GM19240 (cell line): ENCODE measurements around the gene SKAP1.
"Not testable (repeated sequence)": the region's sequence is repeated elsewhere in the genome, so short reads cannot be mapped to it uniquely, and the experiment has no call there.

ENCODE experiments used
- DNase-seq: peaks from one replicate; pipeline ENCODE4 v3.0.0; 2011; ENCODE audit warnings: low spot score; ENCODE audit not compliant: insufficient read length

SKAP1 gene

DNA sequence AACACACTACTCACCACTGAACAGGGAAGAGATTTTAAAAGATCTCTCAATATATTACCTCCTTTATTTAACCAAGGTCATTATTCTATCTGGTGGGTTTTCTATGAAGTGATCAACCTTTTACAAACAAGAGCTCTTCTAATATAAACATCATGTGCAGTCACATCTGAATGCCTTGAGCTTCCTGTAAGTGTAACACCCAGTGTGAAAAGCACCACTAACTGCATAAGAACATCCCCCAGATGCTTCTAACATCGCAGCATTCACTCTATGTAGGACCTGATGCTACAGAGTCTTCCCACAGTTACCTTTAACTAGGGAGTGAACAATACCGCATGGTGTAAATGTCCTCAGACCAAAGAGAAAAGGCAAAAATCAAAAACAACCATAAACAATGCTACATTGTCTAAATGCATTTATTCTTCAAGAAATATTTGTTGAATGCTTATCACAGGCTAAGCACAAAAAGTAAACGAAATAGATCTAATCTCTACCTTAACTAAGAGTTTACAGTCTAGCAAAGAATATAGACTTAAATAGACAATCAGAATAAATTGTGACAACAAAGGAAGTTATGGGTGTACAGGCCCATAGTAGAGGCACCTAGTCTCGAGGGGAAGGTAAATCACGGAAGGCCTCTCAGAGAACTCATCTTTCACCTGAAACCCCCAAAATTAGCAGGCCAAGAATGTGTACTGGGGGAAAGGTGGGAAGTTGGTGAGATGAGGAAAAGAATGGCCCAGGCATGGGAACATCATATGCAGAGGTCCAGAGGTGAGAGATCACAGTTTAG, 16.2 kb downstream of the SKAP1 start:
- no peak for DNase-seq

DNA sequence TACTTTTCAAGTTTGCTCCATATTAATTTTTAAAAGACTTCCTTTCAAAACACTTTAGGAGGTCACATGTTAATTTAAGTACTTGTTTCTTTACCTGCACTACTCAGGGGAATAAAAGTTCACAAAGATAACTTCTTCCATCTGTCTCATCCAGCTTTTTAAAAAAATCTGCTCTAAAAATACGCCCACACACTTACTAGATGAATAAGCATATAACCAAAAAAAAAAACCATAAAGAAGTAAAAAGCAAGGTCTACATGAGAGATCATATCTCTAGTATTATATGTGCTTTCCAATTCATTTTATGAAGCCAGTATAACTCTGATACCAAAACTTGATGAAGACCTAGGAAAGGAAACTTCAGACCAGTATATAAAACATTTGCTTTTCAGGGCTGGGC, 17.2 kb downstream of the SKAP1 start:
- DNase-seq = no peak

DNA sequence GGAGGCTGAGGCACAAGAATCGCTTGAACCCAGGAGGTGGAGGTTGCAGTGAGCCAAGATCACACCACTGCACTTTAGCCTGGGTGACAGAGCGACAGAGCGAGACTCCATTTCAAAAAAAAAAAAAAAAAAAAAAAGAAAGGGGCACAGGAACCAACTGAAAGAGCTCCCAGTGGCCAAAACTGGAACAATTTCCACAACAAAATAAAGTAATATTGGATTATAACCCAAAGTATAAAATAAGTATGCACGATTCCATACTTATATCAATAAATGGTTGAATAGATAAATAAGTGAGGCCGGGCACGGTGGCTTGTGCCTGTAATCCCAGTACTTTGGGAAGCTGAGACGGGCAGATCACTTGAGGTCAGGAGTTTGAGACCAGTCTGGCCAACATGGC, 19.2 kb downstream of the SKAP1 start:
- DNase-seq = not testable (repeated sequence)

DNA sequence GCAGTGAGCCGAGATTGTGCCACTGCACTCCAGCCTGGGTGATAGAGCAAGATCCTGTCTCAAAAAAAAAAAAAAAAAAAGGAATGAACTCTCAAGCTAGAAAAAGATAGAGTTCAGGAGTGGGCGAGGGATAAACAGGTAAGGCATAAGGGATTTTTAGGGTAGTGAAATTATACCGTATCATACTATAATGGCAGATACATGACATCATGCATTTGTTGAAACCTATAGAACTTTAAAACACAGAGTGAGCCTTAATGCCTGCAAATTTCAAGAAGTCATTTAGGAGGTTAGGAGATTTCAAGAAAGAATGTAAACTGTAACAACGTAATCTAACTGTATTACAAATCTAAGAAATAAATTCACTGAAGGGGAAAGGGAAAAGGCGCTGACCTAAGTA, 20.4 kb downstream of the SKAP1 start:
- no peak for DNase-seq

DNA sequence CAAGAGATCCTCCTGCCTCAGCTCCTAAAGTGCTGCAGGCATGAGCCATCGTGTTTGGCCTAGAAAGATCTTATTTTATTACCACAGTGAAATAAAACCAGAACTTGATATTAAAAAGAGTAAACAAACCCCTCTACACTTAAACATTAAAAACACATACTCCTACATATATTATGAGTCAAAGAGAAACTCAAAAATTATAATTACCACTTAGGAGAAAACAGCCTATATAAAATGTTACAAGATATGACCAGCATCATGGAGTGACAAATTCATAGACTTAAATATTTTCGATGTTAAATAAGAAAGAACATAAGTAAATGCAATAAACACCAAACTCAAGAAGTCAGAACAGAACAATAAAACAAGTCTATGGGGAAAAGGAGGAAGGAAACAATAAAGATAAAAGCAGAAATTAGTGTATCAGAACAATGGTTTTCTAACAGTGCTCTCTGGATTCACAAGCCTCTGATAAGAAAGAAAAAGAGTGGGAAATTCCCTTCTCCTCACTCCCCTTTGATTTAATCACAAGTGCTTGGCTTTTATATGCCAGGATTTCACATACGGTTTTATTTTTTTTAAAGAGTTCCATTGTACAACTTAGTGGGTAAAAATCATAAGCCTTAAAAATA, 23.0 kb downstream of the SKAP1 start:
- DNase-seq = no peak

DNA sequence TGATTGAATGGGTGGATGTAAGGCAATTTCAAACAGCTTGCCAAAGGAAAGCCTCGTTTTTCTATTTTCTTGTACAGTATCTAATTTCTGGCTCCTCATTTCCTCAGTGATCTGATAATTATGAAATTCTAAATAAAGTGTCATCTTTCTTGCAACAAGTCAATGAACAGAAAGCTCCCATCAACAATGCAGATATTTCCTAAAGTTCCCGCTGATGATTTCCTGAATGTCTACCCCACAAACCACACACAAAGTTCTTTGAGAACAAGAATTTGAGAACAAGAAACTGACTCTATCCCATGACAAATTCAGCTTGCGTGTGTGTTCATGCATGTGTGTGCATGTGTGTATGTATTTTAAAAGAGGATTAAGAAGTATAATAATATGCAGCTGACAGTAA, 35.2 kb downstream of the SKAP1 start:
- DNase-seq = no peak

DNA sequence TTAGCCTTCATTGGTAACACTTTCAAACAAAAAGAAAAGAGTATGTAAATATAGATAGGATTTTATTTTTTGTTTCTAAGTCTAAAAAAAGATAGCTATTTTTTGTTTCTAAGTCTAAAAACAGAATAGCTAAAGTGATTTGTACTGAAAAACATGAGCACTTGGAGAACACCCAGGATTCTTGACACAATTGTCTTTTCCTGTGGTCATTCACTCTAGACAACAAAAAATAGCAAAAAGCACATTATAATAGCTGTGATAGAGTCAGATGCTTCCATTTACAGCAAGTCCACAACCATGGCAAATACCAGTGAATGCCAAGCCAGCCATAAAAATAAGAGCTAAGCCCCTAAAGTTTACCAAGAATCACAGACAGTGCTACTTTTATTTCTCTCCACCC, 36.7 kb downstream of the SKAP1 start:
- DNase-seq = no peak

DNA sequence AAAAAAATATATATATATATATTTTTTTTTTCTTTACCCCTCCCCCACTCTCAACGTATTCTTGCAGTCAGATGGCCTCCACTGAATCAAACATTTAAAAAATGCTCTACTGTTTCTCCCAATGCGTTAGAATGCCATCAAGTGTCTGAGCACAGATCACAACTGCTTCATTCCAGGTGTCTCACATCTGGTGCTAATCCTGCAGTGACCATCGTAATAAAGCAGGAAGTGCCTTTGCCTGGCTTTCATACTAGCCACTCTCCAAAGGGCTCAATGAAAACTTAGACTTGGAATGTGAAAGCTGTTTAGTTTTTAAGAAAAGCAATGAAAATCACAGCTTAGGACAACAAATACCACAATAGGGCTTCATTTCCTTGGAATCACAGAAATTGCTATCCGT, 37.2 kb downstream of the SKAP1 start:
- DNase-seq = no peak

DNA sequence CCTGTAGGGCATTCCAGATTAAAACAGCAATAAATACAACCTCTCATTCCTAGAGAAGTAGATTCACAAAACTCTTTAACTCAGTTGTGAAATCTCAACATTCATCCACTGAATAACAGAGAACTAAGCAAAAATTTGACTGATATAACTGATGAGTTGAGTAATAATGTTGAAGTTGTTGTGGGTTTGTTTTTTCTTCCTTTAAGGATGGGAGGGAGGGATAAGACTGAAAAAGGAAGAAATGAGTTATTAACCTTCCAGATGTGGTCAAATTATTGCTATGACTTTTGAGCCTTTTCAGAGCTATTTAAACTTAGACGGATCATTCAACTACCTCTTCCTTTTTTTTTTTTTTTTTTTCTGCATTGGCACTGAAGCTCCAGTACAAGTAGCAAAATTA, 38.6 kb downstream of the SKAP1 start:
- no peak for DNase-seq

DNA sequence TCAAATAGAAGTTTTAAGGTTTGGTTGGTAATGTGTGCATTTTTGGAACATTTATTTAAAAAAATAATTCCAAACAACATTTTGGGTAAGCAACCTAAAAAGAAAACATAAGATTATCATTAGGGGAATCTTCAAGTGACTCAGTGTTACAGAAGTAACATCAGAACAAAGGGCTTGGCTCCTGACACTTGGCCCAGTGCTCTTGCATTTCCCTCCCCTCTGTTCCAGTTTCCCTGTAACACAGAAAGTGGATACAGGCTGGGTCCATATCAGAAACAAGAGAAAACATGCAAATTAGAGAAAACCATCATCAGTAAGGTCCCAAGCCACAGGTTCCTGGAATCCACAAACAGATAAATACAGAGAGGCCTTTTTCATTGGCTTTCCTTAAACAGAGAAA, 40.1 kb downstream of the SKAP1 start:
- no peak for DNase-seq

DNA sequence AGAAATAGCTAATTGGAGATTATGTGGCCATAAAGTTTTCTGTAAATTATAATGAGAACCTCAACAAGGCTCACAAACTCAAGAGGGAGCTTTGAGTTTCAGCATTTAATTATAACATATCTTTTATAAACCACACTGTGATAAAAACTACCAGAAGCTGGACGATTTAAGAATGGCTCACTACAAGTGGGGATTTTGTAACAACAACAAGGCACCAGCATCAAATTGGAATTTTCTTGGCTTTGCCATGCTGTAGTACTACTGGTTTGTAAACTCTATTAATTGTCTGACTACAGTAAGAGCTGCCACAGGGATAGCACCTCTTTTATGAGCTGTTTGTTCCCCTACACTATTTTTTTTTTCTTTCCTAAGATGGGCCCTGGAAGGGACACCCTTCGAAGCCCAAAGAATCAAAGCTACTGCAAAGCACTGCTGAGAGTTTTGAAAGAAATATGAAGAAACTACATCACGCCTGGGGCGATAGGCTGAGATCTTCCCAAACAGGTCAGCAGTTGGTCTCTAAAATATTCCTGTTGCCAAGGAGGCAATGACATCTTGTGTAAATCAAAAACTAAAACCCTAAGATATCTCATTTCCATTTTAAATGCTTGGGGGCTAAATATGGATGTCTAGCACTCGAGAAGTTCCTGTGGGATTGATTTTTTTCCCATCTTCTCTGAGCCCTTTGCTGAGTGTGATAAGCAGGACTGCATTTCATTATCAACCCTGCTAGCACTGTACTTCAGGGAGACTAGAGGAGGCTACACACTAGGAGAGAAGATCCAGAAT, 40.9 kb downstream of the SKAP1 start:
- no peak for DNase-seq

DNA sequence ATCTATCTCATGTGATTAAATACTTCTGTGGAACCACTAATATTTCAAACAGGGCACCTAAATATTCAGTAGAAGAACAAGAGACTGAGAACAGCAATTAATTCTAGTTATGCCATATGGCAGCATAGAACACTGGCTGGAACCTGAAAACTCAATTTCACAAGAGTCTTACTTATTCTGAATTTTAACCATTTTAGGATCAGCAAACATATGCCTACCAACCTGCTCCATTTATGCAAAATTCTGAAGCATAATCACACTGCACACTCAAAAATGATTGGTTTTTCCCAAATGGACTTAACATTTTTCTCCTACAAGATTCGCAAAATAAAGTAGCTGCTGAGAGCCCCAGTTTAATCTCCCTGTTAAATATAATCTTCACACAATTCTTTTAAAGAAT, 43.2 kb downstream of the SKAP1 start:
- DNase-seq = no peak

DNA sequence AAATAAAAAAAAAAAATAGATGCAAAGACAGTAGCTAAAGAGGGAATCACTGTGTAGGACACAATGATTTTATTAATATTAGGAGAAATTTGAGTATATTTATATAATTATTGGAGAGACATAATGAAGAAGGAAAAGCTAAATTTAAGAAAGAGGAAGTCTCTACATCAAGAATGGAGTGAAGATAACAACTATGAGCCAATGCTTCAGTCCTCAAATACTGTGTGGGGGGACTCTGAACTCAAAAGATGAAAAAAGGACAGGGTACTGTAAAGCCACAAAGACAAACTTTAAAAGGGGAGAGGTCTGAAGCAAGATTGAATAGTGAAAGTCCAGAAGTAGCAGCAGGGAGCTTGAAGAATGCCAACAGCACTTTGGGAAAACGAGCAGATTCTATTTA, 44.7 kb downstream of the SKAP1 start:
- DNase-seq = no peak

DNA sequence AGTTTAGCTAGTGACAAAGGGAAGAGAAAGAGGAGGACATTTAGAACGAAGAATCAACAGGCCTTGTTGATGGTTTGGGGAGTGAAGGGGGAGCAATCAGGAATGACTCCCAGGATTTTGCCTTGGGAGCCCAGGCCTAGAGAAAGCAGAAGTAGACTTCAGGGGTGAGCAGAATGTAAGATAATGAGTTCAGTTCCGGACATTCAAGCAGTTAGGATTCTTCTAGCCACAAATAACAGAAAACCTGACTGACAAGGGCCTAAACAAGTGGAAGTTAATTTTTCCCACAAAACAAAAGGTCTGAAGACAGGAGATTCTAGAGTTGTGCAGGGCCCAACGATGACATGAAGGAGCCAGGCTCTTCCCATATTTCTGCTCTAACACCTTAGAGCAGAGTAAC, 45.9 kb downstream of the SKAP1 start:
- no peak for DNase-seq

DNA sequence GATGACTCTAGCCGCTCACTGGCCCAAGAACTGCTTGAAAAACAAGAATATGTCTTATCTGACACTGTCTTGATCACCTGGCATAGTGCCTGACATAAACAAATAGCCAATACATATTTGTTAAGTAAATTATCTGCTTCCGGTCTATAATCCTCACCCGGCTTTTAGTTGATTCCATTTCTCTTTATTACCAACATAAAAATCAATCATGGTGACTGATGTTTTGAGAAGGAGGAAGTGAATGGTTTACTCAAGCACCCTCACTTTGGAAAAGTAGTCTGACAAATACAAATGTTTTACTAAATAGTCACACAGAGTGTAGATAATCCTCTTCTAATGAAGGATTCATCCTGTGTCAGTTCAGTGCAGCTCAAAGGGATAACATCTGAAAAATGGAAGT, 47.0 kb downstream of the SKAP1 start:
- no peak for DNase-seq

DNA sequence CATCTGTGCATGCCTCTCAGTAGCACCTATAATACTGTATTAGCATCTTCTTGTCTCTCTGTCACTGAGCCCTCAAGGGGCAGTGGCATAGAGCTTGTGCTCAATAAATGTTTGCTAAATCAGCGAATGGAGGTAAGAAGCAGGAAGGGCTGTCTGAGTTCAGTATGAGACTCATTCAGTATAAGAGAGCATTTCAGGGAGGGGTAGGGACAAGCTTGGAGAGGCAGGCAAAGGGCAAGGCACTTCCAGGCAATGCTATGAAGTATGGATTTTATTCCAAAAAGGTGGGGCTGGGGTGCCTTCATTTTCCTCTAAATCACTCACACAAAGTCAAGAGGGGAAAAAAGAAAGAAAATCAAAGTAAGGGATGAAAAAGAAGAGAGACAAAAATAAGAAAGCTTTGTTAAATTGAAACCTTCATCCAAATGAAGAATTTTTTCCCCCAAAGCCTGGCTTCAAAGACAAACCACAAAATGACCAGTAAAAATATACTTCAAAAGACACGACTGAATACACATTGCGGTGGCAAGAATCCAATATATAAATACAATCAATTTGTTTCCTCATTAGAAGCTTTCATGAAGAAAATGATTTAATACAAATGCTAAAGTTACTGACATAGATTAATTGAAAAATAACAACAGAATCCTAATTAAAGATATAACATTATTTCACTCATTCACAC, 51.2 kb downstream of the SKAP1 start:
- no peak for DNase-seq

DNA sequence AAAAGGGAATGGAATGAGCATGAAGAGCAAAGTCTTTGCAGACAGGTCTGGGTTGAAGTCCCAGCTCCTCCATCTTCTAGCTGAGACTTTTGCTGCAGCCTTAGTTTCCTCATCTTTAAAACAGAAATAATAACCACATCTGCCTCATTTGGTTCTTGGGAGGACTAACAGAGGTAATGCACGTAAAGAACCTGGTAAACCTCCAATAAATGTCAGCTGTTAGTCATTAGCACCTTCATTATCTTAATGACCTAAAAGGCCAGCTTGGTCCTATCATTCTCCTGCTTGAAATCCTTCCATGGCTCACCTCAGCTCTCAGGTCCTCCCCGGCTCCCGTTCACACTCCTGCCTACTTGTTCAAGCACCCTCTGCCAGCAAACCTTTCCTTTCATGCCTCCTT, 51.8 kb downstream of the SKAP1 start:
- no peak for DNase-seq

DNA sequence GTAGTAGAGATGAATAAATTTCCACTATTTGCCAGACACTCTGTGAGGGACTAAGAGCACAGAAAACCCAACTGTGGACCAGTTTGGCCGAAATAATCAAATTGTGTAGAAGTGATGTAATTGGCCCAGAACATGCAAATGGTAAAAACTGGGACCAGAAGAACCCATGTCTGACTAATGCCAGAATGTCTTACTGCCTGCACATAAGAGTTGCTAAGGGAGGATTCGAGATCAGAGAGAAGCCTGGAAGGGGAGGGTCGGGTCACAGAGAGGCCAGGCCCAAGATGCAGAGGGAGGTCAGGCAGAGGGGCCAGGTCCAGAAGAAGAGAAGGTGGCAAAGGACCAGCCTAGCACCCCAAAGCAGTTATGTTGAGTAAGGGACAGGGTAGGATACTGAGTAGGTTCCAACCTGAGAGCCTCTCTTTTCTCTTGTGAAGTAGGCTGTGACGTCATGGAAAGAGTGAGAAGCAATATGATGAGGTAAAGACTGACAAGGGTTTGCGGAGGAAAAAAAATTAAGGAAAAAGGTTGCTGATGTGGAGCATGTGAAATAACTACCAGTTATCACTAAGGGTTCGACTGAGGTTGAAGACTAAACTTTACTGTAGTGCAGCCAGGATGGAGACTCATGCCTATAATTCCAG, 53.2 kb downstream of the SKAP1 start:
- DNase-seq = no peak

DNA sequence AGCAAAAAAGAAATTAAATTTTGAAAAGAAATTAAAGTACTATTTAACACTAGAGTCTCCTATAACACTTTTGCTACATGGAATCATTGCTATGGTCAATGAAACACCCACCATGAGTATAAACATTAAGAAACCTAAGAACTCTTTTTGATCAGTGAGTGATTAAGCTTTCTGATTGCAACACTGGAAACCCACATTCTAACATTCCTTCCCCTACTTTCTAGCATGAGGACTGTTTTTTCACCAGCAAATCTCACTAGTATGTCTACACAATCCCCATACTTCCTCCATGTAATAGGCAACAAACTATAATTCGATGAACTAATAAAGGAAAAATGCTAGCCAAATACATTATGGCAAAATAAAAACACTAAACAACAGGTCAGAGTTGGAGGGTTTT, 54.7 kb downstream of the SKAP1 start:
- DNase-seq = no peak

DNA sequence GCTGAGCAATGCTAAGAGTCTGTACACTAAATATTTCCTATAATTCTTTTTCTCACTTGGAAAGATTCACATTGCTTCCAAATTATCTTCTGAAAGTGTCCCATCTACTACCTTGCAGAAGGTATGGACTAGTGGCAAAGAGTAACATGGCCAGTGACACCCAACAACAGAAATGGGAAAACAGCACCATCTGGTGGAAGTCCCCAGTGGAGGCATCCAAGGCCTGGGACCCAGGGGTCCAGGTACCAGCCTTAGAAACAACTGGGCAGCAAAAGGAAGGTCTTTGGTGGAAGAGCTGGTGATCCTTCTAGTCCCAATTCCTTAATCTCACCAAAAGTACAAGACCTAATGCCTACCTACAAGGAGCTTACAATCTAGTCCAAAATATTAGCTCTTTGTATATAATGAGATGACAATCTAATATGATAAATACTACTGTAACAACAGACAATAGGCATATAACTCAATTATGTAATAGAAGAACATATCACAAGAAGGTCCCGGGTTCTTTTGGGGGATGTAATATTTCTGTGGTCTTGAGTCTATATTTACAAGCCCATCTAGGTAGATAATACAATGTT, 55.3 kb downstream of the SKAP1 start:
- peak; percentile 11 for DNase-seq

DNA sequence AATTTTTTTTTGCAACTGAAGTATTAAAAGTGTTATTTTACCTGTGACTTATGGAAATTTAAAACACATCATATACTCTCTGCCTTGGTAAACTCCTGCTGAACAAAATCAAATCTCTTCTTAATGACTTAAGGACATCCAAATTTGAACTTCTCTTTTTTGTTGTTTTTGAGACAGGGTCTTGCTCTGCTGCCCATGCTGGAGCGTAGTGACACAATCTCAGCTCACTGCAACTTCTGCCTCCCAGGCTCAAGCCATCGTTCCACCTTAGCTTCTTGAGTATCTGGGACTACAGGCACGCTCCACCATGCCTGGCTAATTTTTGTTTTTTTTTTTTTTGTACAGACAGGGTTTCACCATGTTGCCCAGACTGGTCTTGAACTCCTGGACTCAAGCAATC, 56.1 kb downstream of the SKAP1 start:
- no peak for DNase-seq
